ENCODE data around the gene COLEC11.

COLEC11 gene

GRCh38 chr2:3594493-3595281 is at the start of gene COLEC11:
TSS of gene COLEC11 (plus strand) at chr2:3595112. CDS start at chr2:3604341, 9,229 bp downstream.
- TF ChIP-seq, protein P1, sequence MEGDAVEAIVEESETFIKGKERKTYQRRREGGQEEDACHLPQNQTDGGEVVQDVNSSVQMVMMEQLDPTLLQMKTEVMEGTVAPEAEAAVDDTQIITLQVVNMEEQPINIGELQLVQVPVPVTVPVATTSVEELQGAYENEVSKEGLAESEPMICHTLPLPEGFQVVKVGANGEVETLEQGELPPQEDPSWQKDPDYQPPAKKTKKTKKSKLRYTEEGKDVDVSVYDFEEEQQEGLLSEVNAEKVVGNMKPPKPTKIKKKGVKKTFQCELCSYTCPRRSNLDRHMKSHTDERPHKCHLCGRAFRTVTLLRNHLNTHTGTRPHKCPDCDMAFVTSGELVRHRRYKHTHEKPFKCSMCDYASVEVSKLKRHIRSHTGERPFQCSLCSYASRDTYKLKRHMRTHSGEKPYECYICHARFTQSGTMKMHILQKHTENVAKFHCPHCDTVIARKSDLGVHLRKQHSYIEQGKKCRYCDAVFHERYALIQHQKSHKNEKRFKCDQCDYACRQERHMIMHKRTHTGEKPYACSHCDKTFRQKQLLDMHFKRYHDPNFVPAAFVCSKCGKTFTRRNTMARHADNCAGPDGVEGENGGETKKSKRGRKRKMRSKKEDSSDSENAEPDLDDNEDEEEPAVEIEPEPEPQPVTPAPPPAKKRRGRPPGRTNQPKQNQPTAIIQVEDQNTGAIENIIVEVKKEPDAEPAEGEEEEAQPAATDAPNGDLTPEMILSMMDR (IDR thresholded peaks at IDR 0.05; ENCODE audit: low read depth, low read length, missing control alignments) = no peak
- H3K4me3 ChIP-seq (replicated peaks; ENCODE audit: low read depth, low read length) = no peak within 1 kb of the TSS
- DNase-seq (ENCODE audit: extremely low read depth, low read depth) = no peak

DNA sequence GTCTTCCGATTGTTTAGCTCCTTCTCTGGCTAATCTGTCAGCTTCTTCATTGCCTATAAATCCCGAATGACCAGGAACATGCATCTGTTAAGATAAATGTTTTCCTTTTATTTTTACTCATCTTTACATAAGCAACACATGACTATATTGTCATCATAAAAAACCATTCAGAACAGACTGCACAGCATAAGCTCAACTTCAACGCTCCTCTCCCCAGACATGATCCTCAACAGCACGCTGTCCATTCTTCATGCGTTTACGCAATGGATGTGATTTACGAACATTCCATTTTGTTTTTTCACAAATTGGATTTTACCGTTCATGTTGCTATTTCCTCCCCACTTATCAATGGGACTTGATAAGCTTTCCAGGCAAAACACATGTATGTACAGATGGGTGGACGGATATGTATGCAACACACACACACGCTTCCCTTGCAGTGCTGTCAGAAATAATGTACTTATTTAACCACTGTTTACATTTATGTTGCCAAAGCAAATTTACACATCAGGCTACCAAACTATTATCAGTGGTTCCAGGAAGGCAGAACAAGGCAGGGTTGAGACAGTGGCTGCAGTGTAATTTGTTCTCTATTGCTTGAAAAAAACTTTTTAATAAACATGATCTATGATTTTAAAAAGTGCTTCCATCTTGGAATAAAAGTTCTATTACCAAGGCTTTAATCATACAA is 49.0 kb upstream of the COLEC11 start:
- no peak for DNase-seq (ENCODE audit: extremely low read depth, low read depth)
- TF ChIP-seq, protein P1 (IDR thresholded peaks at IDR 0.05; ENCODE audit: low read depth, low read length, missing control alignments) = no peak
- H3K4me3 ChIP-seq (replicated peaks; ENCODE audit: low read depth, low read length) = no peak overlapping the region

- TF ChIP-seq, protein P1 (IDR thresholded peaks at IDR 0.05; ENCODE audit: low read depth, low read length, missing control alignments) = no peak
- DNase-seq (ENCODE audit: extremely low read depth, low read depth) = no peak
- no peak overlapping the region for H3K4me3 ChIP-seq (replicated peaks; ENCODE audit: low read depth, low read length)
Measured at GRCh38 chr2:3547915-3548314, 47.0 kb upstream of the COLEC11 start.

DNA sequence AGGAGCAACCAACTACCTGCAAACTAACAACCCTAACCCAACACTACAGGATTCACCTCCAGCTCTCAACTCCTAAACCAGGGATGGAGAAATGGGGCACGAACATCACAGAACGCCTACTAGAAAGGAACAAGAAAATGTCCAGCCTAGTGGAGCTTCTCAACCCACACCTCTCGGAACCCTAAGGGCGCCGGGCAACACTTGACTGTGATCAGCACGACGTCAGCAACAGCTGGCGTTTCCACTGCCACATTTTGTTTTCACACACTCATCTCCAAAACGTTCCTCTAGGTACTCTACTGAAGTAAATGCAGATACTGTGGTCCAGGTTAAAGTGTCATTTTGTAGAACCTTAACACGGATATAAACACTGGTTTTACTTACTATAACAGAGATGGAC is 41.0 kb upstream of the COLEC11 start:
- DNase-seq (ENCODE audit: extremely low read depth, low read depth) = no peak
- TF ChIP-seq, protein P1 (IDR thresholded peaks at IDR 0.05; ENCODE audit: low read depth, low read length, missing control alignments) = no peak

DNA sequence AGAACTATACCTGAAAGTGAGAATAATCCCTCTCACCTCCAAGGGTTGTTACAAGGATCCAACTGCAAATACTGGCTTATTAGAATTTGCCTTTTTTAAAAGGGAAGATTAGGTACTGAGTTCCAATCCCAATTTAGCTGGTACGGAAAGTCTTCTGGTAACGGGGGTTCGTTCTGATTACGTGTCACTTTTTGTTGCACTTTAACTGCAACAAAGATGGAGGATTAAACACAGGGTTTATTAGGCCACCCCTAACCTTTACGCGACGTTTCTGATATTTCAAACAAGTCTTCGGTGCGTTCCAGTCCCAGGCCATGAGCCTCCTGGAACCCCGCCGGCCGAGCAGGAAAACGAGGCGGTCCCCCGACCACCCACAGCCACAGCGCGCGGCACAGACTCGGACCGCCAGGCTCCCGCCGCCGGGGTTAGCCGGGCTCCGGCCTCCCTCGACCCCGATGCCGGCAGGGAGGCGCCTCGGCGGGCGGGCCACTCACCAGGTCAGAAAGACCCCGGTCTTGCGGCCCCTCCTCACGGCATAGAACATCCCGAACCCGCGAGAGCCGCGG is 37.2 kb upstream of the COLEC11 start:
- H3K4me3 ChIP-seq (replicated peaks; ENCODE audit: low read depth, low read length) = peak overlapping the region; percentile 60
- no peak for DNase-seq (ENCODE audit: extremely low read depth, low read depth)
- TF ChIP-seq, protein P1 (IDR thresholded peaks at IDR 0.05; ENCODE audit: low read depth, low read length, missing control alignments) = no peak

More for the DNA sequence above, 41.0 kb upstream of the COLEC11 start:
- H3K4me3 ChIP-seq (replicated peaks; ENCODE audit: low read depth, low read length) = no peak overlapping the region

- TF ChIP-seq, protein P1 (IDR thresholded peaks at IDR 0.05; ENCODE audit: low read depth, low read length, missing control alignments) = no peak
- DNase-seq (ENCODE audit: extremely low read depth, low read depth) = peak; percentile 93
- H3K4me3 ChIP-seq (replicated peaks; ENCODE audit: low read depth, low read length) = peak within 1 kb of the TSS; percentile 60
Measured at GRCh38 chr2:3558205-3559014, 36.5 kb upstream of the COLEC11 start, which contains the start of gene RNASEH1. TSS of gene RNASEH1 (minus strand) at chr2:3558333. CDS start at chr2:3558260, 73 bp downstream.
